ENCODE results near the gene CCDC80.

The CCDC80 gene

GRCh38 chr3:112550859-112551258 lies 90.1 kb downstream of the CCDC80 start:
- TF ChIP-seq CTCF (IDR thresholded peaks at IDR 0.05; ENCODE audit: insufficient read depth, low read depth, low read length, missing control alignments), result no peak
- DNase-seq (ENCODE audit: low read depth), result no peak
- H3K4me3 ChIP-seq (ENCODE audit: low read length), result no peak overlapping the region

Data from epithelial cell of esophagus (primary cell).